ENCODE data around the gene ARL15.

The ARL15 gene

DNA sequence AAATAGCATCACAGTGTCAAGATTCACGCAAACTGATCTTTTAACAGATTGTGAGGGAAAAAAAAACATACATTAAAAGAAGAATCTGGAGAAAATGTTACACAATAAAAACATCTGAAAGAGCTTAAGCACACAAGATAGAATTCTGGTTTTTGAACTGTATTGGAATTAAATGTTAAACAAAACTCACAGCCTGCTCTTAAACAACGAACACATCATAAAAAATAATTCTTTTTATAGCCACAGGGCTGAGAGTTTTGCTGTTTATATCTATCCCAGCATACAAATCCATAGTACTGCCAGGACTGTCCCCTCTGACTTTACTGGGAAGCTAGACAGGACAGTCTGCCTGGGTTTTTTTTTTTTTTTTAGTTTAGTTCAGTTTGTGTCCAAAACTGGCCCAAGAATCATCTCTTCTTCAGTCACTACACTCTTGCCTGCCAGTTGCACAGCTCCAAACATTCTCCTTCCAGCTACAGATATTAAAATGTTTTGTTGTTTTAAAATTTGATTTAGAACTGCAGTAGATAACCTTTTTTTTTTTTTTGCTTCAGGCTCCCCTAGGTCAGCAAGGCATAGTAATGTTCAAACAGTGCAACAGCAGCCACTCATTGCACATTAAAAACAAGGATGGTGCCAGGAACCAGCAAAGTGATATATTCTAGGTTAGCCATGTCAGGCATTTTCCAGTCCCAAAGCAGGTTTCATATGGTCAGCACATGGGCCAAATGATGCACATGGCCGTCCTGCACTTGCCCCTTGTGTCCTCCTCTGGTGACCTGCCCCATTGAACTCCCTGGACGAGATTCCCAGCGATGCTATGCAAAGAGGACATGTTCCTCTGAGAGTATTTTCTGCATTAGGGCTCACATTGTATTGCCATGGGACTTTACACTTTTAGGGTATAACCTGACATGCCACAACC, 173.6 kb downstream of the ARL15 start:
- H3K36me3 Mint-ChIP-seq (ENCODE audit: low read depth): peaks cover 9% of the 10 kb centered on the region
- peak overlapping the region; percentile 8 for H3K27ac Mint-ChIP-seq
- TF ChIP-seq, protein P1, sequence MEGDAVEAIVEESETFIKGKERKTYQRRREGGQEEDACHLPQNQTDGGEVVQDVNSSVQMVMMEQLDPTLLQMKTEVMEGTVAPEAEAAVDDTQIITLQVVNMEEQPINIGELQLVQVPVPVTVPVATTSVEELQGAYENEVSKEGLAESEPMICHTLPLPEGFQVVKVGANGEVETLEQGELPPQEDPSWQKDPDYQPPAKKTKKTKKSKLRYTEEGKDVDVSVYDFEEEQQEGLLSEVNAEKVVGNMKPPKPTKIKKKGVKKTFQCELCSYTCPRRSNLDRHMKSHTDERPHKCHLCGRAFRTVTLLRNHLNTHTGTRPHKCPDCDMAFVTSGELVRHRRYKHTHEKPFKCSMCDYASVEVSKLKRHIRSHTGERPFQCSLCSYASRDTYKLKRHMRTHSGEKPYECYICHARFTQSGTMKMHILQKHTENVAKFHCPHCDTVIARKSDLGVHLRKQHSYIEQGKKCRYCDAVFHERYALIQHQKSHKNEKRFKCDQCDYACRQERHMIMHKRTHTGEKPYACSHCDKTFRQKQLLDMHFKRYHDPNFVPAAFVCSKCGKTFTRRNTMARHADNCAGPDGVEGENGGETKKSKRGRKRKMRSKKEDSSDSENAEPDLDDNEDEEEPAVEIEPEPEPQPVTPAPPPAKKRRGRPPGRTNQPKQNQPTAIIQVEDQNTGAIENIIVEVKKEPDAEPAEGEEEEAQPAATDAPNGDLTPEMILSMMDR (IDR thresholded peaks at IDR 0.05): no peak
- DNase-seq: no peak
- no peaks in the 10 kb centered on the region for H3K9me3 Mint-ChIP-seq
- H3K4me3 Mint-ChIP-seq: no peak overlapping the region
- no peaks in the 10 kb centered on the region for H3K27me3 Mint-ChIP-seq (ENCODE audit: low read depth, poor library complexity)
- H3K4me1 Mint-ChIP-seq: peaks cover 19% of the 10 kb centered on the region

DNA sequence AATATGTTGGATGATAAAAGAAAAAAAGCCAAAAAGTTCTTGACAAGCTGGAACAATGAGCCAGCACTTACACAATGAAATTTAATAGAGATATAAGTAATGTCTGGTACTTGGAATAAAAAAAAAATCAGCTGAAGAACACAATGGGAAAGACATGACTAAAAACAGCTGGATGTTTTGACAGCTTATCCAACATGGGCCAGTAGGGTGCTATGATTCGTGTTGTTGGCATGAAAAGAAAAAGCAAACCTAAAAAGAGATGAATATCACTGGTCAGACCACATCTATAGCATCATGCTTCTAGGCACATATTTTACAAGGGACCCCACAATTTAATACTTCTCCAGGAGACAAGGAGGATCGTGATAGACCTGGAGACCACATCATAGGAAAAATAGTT, 175.3 kb downstream of the ARL15 start:
- no peak overlapping the region for H3K4me3 Mint-ChIP-seq
- no peaks in the 10 kb centered on the region for H3K9me3 Mint-ChIP-seq
- H3K4me1 Mint-ChIP-seq: peaks cover 19% of the 10 kb centered on the region
- H3K27me3 Mint-ChIP-seq (ENCODE audit: low read depth, poor library complexity): no peaks in the 10 kb centered on the region
- H3K27ac Mint-ChIP-seq: no peak overlapping the region
- no peak for DNase-seq
- TF ChIP-seq, protein P1 (IDR thresholded peaks at IDR 0.05): no peak
- peaks cover 9% of the 10 kb centered on the region for H3K36me3 Mint-ChIP-seq (ENCODE audit: low read depth)

DNA sequence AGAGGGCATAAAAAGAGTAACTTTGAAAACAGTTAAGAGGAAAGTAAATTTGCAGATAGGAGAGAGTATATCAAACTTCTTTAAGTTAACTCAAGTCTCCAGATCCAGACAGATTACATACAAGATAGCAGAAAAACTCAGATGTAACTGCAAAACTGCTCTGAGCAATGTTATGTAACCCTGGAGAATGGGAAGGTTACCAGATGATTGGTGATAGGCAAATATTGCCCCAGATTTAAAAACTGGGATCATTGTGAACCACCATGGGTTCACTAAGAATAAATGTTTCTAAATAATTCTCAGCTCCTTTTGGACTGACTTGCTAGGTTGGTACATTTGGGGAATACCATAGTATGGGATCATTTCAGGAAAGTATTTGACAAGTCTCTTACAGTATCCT, 176.5 kb downstream of the ARL15 start:
- Mint-ChIP-seq H3K27ac (no peak overlapping the region), H3K36me3 (ENCODE audit: low read depth) (peaks cover 15% of the 10 kb centered on the region)
- TF ChIP-seq, protein P1 (IDR thresholded peaks at IDR 0.05): no peak

DNA sequence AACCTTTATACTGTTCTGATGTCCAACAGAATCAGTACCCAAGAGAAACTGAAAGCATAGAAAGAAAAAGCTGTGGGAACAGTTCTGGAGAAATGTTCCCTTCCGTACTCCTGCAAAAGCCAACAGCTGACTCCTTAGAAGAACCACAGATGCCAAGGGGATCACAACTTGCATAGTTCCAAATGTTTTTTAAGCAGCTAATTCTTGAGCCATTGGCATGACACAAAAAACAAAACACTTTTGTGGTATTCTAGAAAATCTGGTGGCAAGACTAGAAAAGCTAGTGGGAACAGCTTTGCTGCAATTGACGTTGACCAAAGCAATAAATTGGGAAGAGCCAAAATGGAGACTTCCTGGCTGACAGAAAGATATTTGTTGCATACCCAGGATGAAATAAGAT, 189.9 kb downstream of the ARL15 start:
- peaks cover 3% of the 10 kb centered on the region for H3K4me1 Mint-ChIP-seq
- H3K4me3 Mint-ChIP-seq: no peak overlapping the region
- H3K36me3 Mint-ChIP-seq (ENCODE audit: low read depth): peaks cover 19% of the 10 kb centered on the region
- TF ChIP-seq, protein P1 (IDR thresholded peaks at IDR 0.05): no peak
- peaks cover 3% of the 10 kb centered on the region for H3K27me3 Mint-ChIP-seq (ENCODE audit: low read depth, poor library complexity)
- H3K27ac Mint-ChIP-seq: no peak overlapping the region
- H3K9me3 Mint-ChIP-seq: no peaks in the 10 kb centered on the region
- no peak for DNase-seq

More for the DNA sequence above, 176.5 kb downstream of the ARL15 start:
- Mint-ChIP-seq H3K4me3 (no peak overlapping the region), H3K4me1 (peaks cover 19% of the 10 kb centered on the region), H3K27me3 (ENCODE audit: low read depth, poor library complexity) (no peaks in the 10 kb centered on the region), H3K9me3 (peaks cover 3% of the 10 kb centered on the region)
- no peak for DNase-seq

DNA sequence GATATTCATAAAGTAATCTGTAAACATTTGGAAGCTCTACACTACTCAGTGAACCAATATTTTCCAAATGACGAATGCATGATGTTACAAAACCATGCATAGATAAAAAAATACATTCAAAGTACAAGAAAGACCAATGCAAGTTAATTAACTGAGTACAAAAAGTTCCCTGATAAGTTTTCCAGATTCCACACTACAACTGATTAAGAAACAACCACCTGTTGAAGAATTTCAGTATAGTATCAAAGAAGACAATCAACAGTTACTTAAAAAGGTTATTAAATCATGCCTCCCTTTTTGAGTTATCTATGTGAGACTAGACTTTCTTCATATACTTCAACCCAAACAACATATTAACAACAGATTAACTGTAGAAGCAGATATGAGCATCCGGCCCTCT, 192.4 kb downstream of the ARL15 start:
- TF ChIP-seq, protein P1 (IDR thresholded peaks at IDR 0.05): no peak
- peaks cover 3% of the 10 kb centered on the region for H3K4me1 Mint-ChIP-seq
- no peak for DNase-seq
- H3K36me3 Mint-ChIP-seq (ENCODE audit: low read depth): peaks cover 18% of the 10 kb centered on the region
- no peak overlapping the region for H3K4me3 Mint-ChIP-seq
- H3K9me3 Mint-ChIP-seq: no peaks in the 10 kb centered on the region
- no peaks in the 10 kb centered on the region for H3K27me3 Mint-ChIP-seq (ENCODE audit: low read depth, poor library complexity)
- H3K27ac Mint-ChIP-seq: no peak overlapping the region

All from nephron progenitor cell (in vitro differentiated cells).